Tibial nerve (tissue), 3 donors: Measurements from ENCODE around the gene FOXJ2.

Source experiments
- POLR2A ChIP-seq, 2 donors: fragments of 450-650 bp; IDR thresholded peaks; one replicate each; pipeline ENCODE4 v1.6.1; 2017; ENCODE audit warnings: antibody characterized with exemption in 2 of 2, mild to moderate bottlenecking in 2 of 2, moderate library complexity in 2 of 2
- TF ChIP-seq, protein P1 (sequence below), 5 experiments: fragments of 200-600 bp in 3 of 5; fragments of 450-650 bp in 2 of 5; sonication (generic) in 3 of 5; IDR thresholded peaks; one replicate each; pipeline ENCODE4 v1.5.1; 2016 to 2019; ENCODE audit warnings: antibody characterized with exemption in 5 of 5, mild to moderate bottlenecking in 3 of 5, moderate library complexity in 2 of 5

DNA sequence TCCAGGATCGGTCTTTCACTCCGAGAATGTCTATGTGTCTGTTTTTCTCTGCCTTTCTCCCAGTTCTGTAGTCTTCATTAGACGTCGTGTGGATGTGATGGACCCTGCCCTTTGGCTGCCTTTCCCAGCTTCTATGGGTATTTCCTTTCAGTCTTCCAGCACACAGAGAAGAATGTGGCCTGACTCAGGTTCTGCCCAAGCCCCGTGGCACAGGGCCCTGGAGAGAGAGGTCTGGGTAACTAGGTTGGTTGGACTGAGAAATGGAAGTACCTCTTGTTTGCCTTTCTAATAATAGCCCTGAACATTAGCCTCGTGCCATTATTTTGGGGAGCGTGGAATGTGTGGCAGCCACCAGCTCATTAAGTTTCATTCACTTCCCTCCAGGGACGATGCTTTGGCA is 3.8 kb downstream of the FOXJ2 start:
- TF ChIP-seq, protein P1, sequence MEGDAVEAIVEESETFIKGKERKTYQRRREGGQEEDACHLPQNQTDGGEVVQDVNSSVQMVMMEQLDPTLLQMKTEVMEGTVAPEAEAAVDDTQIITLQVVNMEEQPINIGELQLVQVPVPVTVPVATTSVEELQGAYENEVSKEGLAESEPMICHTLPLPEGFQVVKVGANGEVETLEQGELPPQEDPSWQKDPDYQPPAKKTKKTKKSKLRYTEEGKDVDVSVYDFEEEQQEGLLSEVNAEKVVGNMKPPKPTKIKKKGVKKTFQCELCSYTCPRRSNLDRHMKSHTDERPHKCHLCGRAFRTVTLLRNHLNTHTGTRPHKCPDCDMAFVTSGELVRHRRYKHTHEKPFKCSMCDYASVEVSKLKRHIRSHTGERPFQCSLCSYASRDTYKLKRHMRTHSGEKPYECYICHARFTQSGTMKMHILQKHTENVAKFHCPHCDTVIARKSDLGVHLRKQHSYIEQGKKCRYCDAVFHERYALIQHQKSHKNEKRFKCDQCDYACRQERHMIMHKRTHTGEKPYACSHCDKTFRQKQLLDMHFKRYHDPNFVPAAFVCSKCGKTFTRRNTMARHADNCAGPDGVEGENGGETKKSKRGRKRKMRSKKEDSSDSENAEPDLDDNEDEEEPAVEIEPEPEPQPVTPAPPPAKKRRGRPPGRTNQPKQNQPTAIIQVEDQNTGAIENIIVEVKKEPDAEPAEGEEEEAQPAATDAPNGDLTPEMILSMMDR (IDR thresholded peaks at IDR 0.05): no peak
- TF ChIP-seq POLR2A (IDR thresholded peaks at IDR 0.05): no peak
